Common myeloid progenitor, CD34-positive (primary cell): ENCODE measurements around the gene STYXL1.
A peak's percentile ranks its signal among the peaks of the same experiment; 100 is the strongest.

Source experiments
- CTCF ChIA-PET: fragments of 350-600 bp; sonication (Branson Sonifier 250); formaldehyde crosslinking; loops from one replicate; lab custom pipeline; 2021; ENCODE audit warnings: antibody characterized with exemption; lab: Charles Lee
- POLR2A ChIA-PET: fragments of 350-600 bp; sonication (Branson Sonifier 250); formaldehyde crosslinking; loops from one replicate; lab custom pipeline; 2021; ENCODE audit warnings: antibody characterized with exemption; lab: Charles Lee
- DNase-seq, 3 donors: peaks; one replicate each; pipeline versions ENCODE4 v3.0.0 to v3.0.0-alpha.2; 2013
- H3K27ac ChIP-seq, 2 experiments: 1 replicate in 1 of 2; 2 replicates in 1 of 2; pipeline ENCODE4 v1.7.0; 2013; ENCODE audit warnings: inconsistent platforms in 2 of 2, low read length in 2 of 2, mild to moderate bottlenecking in 2 of 2, low read depth in 1 of 2, moderate library complexity in 1 of 2; ENCODE audit not compliant: severe bottlenecking in 2 of 2, insufficient read depth in 1 of 2, poor library complexity in 1 of 2
- H3K27me3 ChIP-seq, 5 experiments: replicated peaks in 2 of 5; 1 replicate in 3 of 5; 2 replicates in 2 of 5; pipeline versions ENCODE4 v1.6.1 to v1.7.0; 2013; ENCODE audit warnings: low read length in 4 of 5, mild to moderate bottlenecking in 2 of 5, moderate library complexity in 2 of 5, inconsistent platforms in 1 of 5; ENCODE audit not compliant: insufficient read depth in 5 of 5, control insufficient read depth in 4 of 5
- H3K36me3 ChIP-seq, 4 experiments: 1 replicate in 2 of 4; 2 replicates in 2 of 4; pipeline versions ENCODE4 v1.6.1 to v1.7.0; 2013; ENCODE audit warnings: low read length in 3 of 4, control low read depth in 1 of 4, mild to moderate bottlenecking in 1 of 4; ENCODE audit not compliant: control insufficient read depth in 4 of 4, insufficient read depth in 4 of 4
- H3K4me1 ChIP-seq, 4 experiments: 1 replicate in 3 of 4; 2 replicates in 1 of 4; pipeline versions ENCODE4 v1.6.1 to v1.7.1; 2013; ENCODE audit warnings: low read length in 3 of 4, mild to moderate bottlenecking in 3 of 4, control low read depth in 1 of 4, inconsistent platforms in 1 of 4, moderate library complexity in 1 of 4; ENCODE audit not compliant: control insufficient read depth in 4 of 4, insufficient read depth in 4 of 4; ENCODE audit errors: control extremely low read depth in 1 of 4
- H3K4me3 ChIP-seq, 7 experiments: 1 replicate in 4 of 7; 2 replicates in 3 of 7; pipeline versions ENCODE4 v1.5.1 to v1.7.0; 2013; ENCODE audit warnings: mild to moderate bottlenecking in 7 of 7, low read length in 6 of 7, moderate library complexity in 6 of 7, inconsistent platforms in 2 of 7, low read depth in 2 of 7, control low read depth in 1 of 7; ENCODE audit not compliant: insufficient read depth in 4 of 7, control insufficient read depth in 1 of 7; ENCODE audit errors: extremely low read depth in 1 of 7
- H3K9me3 ChIP-seq, 5 experiments: 1 replicate in 4 of 5; 2 replicates in 1 of 5; pipeline versions ENCODE4 v1.6.1 to v1.7.1; 2013; ENCODE audit warnings: low read length in 4 of 5, mild to moderate bottlenecking in 2 of 5, inconsistent platforms in 1 of 5, low read depth in 1 of 5, moderate library complexity in 1 of 5; ENCODE audit not compliant: control insufficient read depth in 4 of 5, insufficient read depth in 2 of 5; ENCODE audit errors: control extremely low read depth in 1 of 5
- WGBS: methylation state at CpG from one replicate; pipeline ENCODE4 v1.1.5; 2013; ENCODE audit not compliant: insufficient coverage; 5-methylcytosine and 5-hydroxymethylcytosine counted together

Gene STYXL1

DNA sequence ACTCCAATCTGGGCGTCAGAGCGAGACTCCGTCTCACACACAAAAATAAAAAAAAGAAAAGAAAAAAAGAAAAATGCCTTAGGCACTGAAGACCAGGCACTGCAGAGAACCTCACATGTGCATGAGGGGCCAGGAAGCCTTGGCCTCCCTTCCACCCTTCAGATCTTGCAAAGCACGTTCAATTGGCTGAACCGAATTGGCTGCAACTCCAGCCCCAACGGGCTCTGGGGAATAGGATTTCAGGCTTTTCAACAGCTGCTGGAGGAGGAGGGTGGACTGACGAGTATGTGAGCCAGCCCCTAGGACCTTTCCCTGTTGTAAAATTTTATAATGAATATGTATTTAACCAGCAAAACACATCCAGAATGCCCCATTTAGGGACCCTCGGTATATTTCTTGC lies 70.1 kb downstream of the STYXL1 start:
- Histone ChIP-seq H3K27ac (no peak overlapping the region), H3K9me3 (no peaks in the 10 kb centered on the region), H3K4me1 (no peaks in the 10 kb centered on the region), H3K36me3 (peaks cover 0 to 33% (median 5%) of the 10 kb centered on the region in 4 experiments), H3K27me3 (no peaks in the 10 kb centered on the region), H3K4me3 (no peak overlapping the region)
- no peak for DNase-seq
- ChIA-PET POLR2A (no interaction called here), CTCF (no interaction called here)
- WGBS: 94% methylated on average over 3 of the region's 8 CpGs

DNA sequence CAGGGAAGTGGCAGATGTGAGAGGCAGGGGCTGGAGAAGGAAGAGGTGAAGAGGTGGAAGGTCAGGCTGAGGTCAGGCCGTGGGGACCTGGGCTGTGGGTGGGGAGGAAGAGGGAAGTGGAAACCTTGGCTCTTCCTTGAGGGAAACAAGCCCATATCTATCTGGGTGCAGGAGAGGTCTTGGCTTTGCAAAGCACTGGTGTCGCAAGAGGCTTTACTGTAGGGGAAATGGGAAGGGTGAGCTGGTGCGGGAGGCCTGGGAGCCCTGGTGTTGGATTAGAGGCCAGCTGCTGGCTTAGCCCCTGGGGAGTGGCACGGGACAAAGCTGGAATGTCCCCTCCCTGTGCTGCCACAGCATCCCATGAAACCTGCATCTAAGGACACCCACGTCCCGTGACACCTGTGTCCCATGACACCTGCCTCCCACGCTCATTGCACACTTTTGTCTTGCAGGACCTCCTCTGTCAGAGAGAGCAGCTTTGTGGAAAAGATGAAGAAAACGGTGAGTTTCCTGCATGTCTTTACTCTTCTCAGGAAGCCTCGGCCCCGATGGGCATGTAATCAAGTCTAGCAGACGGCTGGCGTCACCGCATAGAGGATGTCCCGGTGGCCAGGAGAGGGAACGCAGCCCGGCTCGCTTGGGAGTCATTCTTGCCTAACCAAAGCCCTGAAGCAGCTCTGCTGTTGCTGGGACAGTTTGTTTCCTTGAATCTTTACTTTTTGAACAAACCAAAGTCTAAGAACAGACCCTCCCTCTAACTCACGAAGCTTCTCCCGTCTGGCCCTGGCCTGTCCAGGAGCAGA lies 75.6 kb downstream of the STYXL1 start:
- ChIA-PET POLR2A (no interaction called here), CTCF (interaction anchor here (0.9 to 1.0 kb wide), 2 partner anchors 49 to 392 kb away, joined by 3 read pairs; no protein-coding TSS in a partner anchor)
- peak in 2 of 3 donors; percentile 30 to 57 for DNase-seq
- no peaks in the 10 kb centered on the region for H3K9me3 ChIP-seq
- no peak overlapping the region for H3K27ac ChIP-seq
- H3K27me3 ChIP-seq: no peaks in the 10 kb centered on the region
- H3K4me1 ChIP-seq: peaks cover 0 to 20% (median 9%) of the 10 kb centered on the region in 4 experiments
- no peak overlapping the region for H3K4me3 ChIP-seq
- WGBS: 82% methylated on average over 18 of the region's 19 CpGs
- H3K36me3 ChIP-seq: peaks cover 0 to 10% (median 0%) of the 10 kb centered on the region in 4 experiments

DNA sequence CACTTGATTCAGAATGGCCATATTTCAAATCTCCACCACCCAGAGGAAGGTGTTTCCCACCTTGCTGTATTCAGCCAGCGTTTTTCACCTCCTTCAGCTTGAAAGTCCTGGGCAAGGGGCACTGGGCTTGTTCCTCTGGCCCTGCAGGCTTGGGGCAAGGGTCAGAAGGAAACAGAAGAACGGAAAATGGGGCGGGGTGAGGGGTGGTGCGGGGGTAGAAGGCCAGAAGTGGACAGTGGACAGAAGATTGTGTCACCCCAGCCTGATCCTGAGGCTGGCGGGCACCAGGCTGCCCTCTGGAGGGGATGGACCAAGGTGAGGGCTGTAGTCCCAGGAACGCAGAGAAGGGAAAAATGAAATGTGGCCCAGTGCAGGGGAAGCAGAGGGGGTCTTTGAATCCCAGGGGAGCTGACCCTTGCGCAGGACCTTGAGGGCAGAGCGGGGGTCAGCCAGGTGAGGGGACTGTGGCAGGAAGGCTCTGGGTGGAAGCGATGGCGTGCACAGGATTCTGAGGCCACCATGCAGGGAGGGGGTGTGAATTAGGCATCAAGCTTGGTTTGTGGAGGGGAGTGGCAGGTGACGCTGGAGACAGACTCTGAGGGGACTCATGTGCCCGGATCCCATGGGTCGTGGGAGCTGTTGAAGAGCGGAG lies 76.4 kb downstream of the STYXL1 start:
- ChIA-PET CTCF (interaction anchor here (0.6 to 0.9 kb wide), 2 partner anchors 105 to 391 kb away, joined by 3 read pairs; no protein-coding TSS in a partner anchor), POLR2A (no interaction called here)
- H3K27me3 ChIP-seq: no peaks in the 10 kb centered on the region
- H3K9me3 ChIP-seq: no peaks in the 10 kb centered on the region
- DNase-seq: no peak
- peaks cover 0 to 23% (median 12%) of the 10 kb centered on the region in 4 experiments for H3K4me1 ChIP-seq
- no peak overlapping the region for H3K27ac ChIP-seq
- H3K36me3 ChIP-seq: peaks cover 0 to 10% (median 0%) of the 10 kb centered on the region in 4 experiments
- whole genome bisulfite sequencing: 97% methylated on average over 13 of the region's 14 CpGs
- no peak overlapping the region for H3K4me3 ChIP-seq

DNA sequence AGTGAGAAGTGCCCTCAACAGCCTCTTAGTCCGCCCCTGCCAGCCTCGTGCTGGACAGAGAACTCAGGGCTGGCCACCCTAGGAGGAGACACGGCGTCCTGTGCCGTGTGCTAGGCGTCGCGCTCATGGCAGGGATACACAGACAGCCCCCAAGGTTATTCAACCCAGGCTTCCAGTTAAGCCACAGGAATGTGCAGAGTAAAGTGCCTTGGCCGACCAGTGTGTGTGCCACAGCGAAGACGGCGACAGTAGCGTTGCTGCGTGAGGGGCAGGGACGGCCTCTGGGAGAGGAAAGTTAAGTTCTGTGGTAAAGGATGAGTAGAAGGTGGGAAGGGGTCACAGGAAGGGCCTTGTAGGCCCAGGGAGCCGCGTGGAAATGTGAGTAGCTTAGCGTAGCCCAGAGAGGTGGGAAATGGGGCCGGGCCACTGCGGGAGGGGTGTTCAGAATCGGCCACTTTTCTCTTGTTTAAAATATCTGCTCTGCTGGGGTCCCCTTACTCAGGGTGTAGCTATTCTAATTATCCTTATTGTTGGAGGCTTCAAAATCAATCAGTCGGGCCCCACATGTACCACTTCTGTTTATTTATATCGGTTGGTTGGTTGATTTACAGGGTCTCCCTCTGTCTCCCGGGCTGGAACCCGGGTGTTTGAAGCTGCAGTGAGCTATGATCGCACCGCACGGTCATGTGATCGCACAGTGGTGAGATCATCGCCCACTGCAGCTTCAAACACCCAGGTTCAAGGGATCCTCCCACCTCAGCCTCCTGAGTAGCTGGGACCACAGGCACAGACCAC lies 77.9 kb downstream of the STYXL1 start:
- H3K27me3 ChIP-seq: no peaks in the 10 kb centered on the region
- peaks cover 0 to 16% (median 2%) of the 10 kb centered on the region in 4 experiments for H3K36me3 ChIP-seq
- 94% methylated on average over 30 of the region's 30 CpGs for WGBS
- CTCF ChIA-PET: interaction anchor here (1.2 kb wide), 1 partner anchor 16 kb away, joined by 3 read pairs; no protein-coding TSS in a partner anchor
- no peak overlapping the region for H3K4me3 ChIP-seq
- H3K27ac ChIP-seq: no peak overlapping the region
- POLR2A ChIA-PET: no interaction called here
- no peak for DNase-seq
- H3K4me1 ChIP-seq: peaks cover 0 to 23% (median 12%) of the 10 kb centered on the region in 4 experiments
- H3K9me3 ChIP-seq: no peaks in the 10 kb centered on the region

DNA sequence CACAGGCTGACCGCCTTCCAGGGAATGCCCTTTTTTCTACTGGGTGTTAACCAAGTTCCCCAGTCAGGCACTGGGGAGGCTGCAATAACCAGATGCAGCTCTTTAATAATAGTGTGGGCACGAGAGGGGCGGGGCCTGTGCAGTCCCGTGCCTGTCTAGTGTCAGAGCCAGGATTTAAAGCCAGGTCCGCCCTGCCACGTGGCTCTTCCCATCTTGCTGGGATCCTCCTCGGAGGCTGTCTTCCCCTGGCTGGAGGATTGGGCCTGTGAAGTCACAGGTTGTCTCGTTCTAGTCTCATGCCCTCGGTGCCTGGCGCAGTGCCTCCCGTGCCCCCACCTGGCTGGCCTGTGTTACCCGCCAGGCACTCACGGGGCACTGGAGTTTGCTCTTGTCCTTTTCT lies 78.6 kb downstream of the STYXL1 start:
- H3K9me3 ChIP-seq: no peaks in the 10 kb centered on the region
- H3K4me3 ChIP-seq: no peak overlapping the region
- WGBS: 95% methylated on average over 11 of the region's 13 CpGs
- no peaks in the 10 kb centered on the region for H3K27me3 ChIP-seq
- peaks cover 0 to 16% (median 2%) of the 10 kb centered on the region in 4 experiments for H3K36me3 ChIP-seq
- peaks cover 0 to 23% (median 12%) of the 10 kb centered on the region in 4 experiments for H3K4me1 ChIP-seq
- H3K27ac ChIP-seq: no peak overlapping the region
- no peak for DNase-seq
- CTCF ChIA-PET: interaction anchor here (1.2 kb wide), 1 partner anchor 15 kb away, joined by 3 read pairs; no protein-coding TSS in a partner anchor
- POLR2A ChIA-PET: no interaction called here

DNA sequence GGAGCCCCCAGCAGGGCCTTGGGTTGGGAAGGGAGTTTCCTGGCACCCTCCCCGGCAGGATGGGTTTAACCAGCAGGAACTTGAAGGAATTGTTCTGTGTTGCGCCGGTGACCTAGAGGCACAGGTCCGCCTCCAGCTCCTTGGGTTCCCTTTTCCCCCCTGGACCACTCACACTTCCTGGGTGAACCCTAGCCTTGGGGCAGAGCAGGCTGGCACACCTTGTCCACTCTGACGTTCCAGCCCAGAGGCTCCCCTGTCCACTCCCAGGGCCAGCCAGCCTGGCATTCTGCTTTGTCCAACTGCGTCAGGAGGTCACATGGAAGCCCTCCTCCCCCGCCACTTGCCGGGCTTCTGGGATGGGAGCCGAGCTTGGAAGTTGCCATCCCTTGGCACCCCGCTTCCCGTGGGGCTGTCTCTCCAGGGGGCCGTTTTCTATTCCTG lies 79.2 kb downstream of the STYXL1 start:
- Histone ChIP-seq H3K36me3 (peaks cover 0 to 16% (median 2%) of the 10 kb centered on the region in 4 experiments), H3K27ac (no peak overlapping the region), H3K4me3 (no peak overlapping the region), H3K9me3 (no peaks in the 10 kb centered on the region), H3K27me3 (no peaks in the 10 kb centered on the region), H3K4me1 (peaks cover 0 to 23% (median 13%) of the 10 kb centered on the region in 4 experiments)
- DNase-seq: no peak
- WGBS: 98% methylated on average over 10 of the region's 12 CpGs
- CTCF ChIA-PET: no interaction called here
- POLR2A ChIA-PET: no interaction called here
